DOHH2 (cell line): ENCODE results near the gene CPT2.

Experiments used
- CTCF ChIP-seq: fragments of 200-600 bp; sonication (generic); IDR thresholded peaks from one replicate; pipeline ENCODE4 v1.5.1; 2014; ENCODE audit warnings: antibody characterized with exemption, mild to moderate bottlenecking, low read depth, low read length; ENCODE audit not compliant: poor library complexity, severe bottlenecking
- EZH2phosphoT487 ChIP-seq: fragments of 200-600 bp; sonication (generic); IDR thresholded peaks from 2 replicates; pipeline ENCODE4 v1.6.1; 2017; ENCODE audit warnings: borderline replicate concordance, mild to moderate bottlenecking, antibody characterized with exemption, low read length, moderate library complexity, mixed read lengths

DNA sequence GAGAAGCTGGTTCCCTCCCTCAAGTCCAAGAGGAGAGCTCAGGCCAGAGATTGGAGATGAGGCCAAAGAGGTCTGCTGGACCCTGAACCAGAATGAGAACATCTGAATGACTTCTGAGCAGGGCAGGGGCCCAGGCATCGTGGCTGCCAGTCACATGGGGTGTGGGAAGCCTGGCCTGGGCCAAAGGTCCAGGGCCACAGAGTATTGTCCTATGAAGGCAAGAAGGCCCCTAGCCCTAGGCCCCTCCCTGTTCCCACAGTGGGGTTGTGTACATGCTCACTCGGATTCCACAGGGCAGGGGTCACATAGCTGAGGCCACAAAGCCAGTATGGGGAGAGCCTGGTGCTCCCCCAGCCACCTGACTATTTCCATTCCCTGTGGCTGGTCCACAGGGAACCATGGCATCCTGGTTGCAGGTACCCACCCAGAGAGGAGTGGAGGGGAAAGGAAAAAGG lies 35.7 kb upstream of the CPT2 start:
- TF ChIP-seq CTCF (no peak), EZH2phosphoT487 (no peak)
